ENCODE results near the gene SCYGR3. TPM values are rescaled to one million over a fixed set of nuclear protein-coding genes. Genes with fewer than 3 reads are reported as not detected.

The SCYGR3 gene
- total RNA-seq, 1 experiment from 2014 or later: not detected

- Histone ChIP-seq H2AFZ (ENCODE audit: low read length) (no peak overlapping the region), H3K18ac (ENCODE audit: insufficient read length, low read depth, low read length) (no peak overlapping the region), H2BK120ac (ENCODE audit: low read depth, low read length, poor library complexity, severe bottlenecking) (no peak overlapping the region), H3K4me1 (ENCODE audit: insufficient read depth, low read length) (no peaks in the 10 kb centered on the region), H3K79me2 (ENCODE audit: insufficient read depth, low read length) (no peaks in the 10 kb centered on the region), H3K79me1 (ENCODE audit: insufficient read depth, low read depth, low read length, poor library complexity, severe bottlenecking) (no peaks in the 10 kb centered on the region), H2BK5ac (ENCODE audit: insufficient read length, low read length) (no peak overlapping the region), H4K8ac (replicated peaks; ENCODE audit: insufficient read length, low read depth, low read length) (no peak overlapping the region), H2BK12ac (ENCODE audit: insufficient read length, low read depth, low read length) (no peak overlapping the region), H3K56ac (ENCODE audit: insufficient read length, low read depth, low read length) (no peak overlapping the region), H2BK20ac (ENCODE audit: low read depth, low read length, poor library complexity, severe bottlenecking) (no peak overlapping the region), H3K27me3 (ENCODE audit: insufficient read depth, low read length) (no peaks in the 10 kb centered on the region), H4K91ac (ENCODE audit: insufficient read length, low read depth, low read length) (no peak overlapping the region), H3K4ac (ENCODE audit: low read depth, low read length) (no peak overlapping the region), H3K23ac (ENCODE audit: insufficient read length, low read depth, low read length) (no peak overlapping the region), H4K20me1 (ENCODE audit: control insufficient read depth, insufficient read depth, insufficient read length) (no peaks in the 10 kb centered on the region), H3K27ac (ENCODE audit: insufficient read length, low read depth, low read length) (no peak overlapping the region), H3K4me2 (ENCODE audit: insufficient read depth, insufficient read length, low read length) (no peak overlapping the region), H3K9me3 (ENCODE audit: control insufficient read depth, low read depth, low read length) (no peaks in the 10 kb centered on the region), H3T11ph (ENCODE audit: low read length) (no peak overlapping the region), H3K9ac (ENCODE audit: extremely low read depth, insufficient read length, low read length) (no peak overlapping the region), H4K5ac (ENCODE audit: insufficient read length, low read depth, low read length) (no peak overlapping the region), H2BK15ac (ENCODE audit: low read depth, low read length) (no peak overlapping the region), H3K23me2 (ENCODE audit: insufficient read length, low read depth, low read length, poor library complexity, severe bottlenecking) (no peaks in the 10 kb centered on the region), H3K14ac (ENCODE audit: insufficient read depth, low read length) (no peak overlapping the region), H2AK5ac (ENCODE audit: insufficient read length, low read length) (no peak overlapping the region)
- WGBS (ENCODE audit: extremely low coverage, insufficient read length, low lambda C conversion rate): no CpG with 5 or more reads among the region's 1 CpG
- no peaks in the 10 kb centered on the region for H3K9me3 Mint-ChIP-seq
- no peak overlapping the region for H3K4me3 Mint-ChIP-seq
- no peaks in the 10 kb centered on the region for H3K36me3 Mint-ChIP-seq (ENCODE audit: insufficient read depth in 1 of 3, low read depth in 3 of 3)
- no peak for DNase-seq
- no peak for TF ChIP-seq CTCF (conservative IDR thresholded peaks at IDR 0.05)
- peak overlapping the region in 2 of 3 experiments; percentile 45 to 71; a peak in 4 of 7 replicates for H3K27ac Mint-ChIP-seq
- H3K27me3 Mint-ChIP-seq (ENCODE audit: low read depth): no peaks in the 10 kb centered on the region
- peaks cover 3% of the 10 kb centered on the region in 2 experiments; a peak in 3 of 4 replicates for H3K4me1 Mint-ChIP-seq
Observed at GRCh38 chr2:227570615-227571014, 44.0 kb downstream of the SCYGR3 start.
